Body of pancreas (tissue), 4 donors: ENCODE results near the gene CFAP58. TPM values are rescaled to one million over a fixed set of nuclear protein-coding genes. Genes with fewer than 3 reads are reported as not detected.

Source experiments
- ATAC-seq: fragments of 150-250 bp; one replicate; pipeline ENCODE4 v1.9.1; 2016
- DNase-seq, 4 donors: peaks; one replicate each; pipeline ENCODE4 v3.0.0-alpha.2; 2019
- H3K27ac ChIP-seq, 4 donors: fragments of 200-600 bp; sonication (generic); 1 replicate in 3 of 4; 2 replicates in 1 of 4; pipeline versions ENCODE4 v1.5.1 to v1.6.1; 2016 to 2019; ENCODE audit warnings: mild to moderate bottlenecking in 1 of 4, mixed read lengths in 1 of 4, moderate library complexity in 1 of 4
- H3K27me3 ChIP-seq, 2 donors: fragments of 200-600 bp; sonication (generic); one replicate each; pipeline ENCODE4 v1.6.0; 2016; ENCODE audit warnings: mild to moderate bottlenecking in 1 of 2
- H3K36me3 ChIP-seq, 2 donors: fragments of 200-600 bp; sonication (generic); replicated peaks in 1 of 2; 2 replicates each; pipeline ENCODE4 v1.5.1; 2016; ENCODE audit warnings: low read depth in 2 of 2; ENCODE audit not compliant: insufficient read depth in 1 of 2
- H3K4me1 ChIP-seq: fragments of 200-600 bp; sonication (generic); one replicate; pipeline ENCODE4 v1.6.0; 2016
- H3K4me3 ChIP-seq, 2 donors: fragments of 200-600 bp; sonication (generic); 1 replicate in 1 of 2; 2 replicates in 1 of 2; pipeline ENCODE4 v1.5.1; 2016 to 2019
- H3K9me3 ChIP-seq, 3 donors: fragments of 200-600 bp; sonication (generic); 1 replicate in 2 of 3; 2 replicates in 1 of 3; pipeline ENCODE4 v1.5.1; 2016
- CTCF ChIP-seq, 7 experiments: fragments of 450-650 bp in 4 of 7; fragments of 200-600 bp in 3 of 7; sonication (generic) in 3 of 7; IDR thresholded peaks; one replicate each; pipeline ENCODE4 v1.5.1; 2016 to 2019; ENCODE audit warnings: antibody characterized with exemption in 7 of 7
- POLR2A ChIP-seq, 3 donors: fragments of 450-650 bp; IDR thresholded peaks; one replicate each; pipeline ENCODE4 v1.6.1; 2016; ENCODE audit warnings: antibody characterized with exemption in 3 of 3, mild to moderate bottlenecking in 2 of 3
- WGBS, 2 donors: methylation state at CpG; one replicate each; pipeline ENCODE4 v1.1.5; 2017; 5-methylcytosine and 5-hydroxymethylcytosine counted together
- intact Hi-C: fragments of 100-400 bp; cut with DNase I; formaldehyde crosslinking; loops from one replicate; pipeline ENCODE4 v1.15.1; 2023
- total RNA-seq, 2 donors: library from RNA; depleted of rRNA; stranded (reverse); fragments of >200 nt; gene quantifications; one replicate each; pipeline ENCODE4 v1.1.0, GENCODE V29; 2016

CFAP58 gene
- total RNA-seq, 2 donors from 2014 or later, result 0.26 TPM; not detected in 1

- no peak for TF ChIP-seq CTCF (IDR thresholded peaks at IDR 0.05)
- no peaks in the 10 kb centered on the region for H3K9me3 ChIP-seq
- intact Hi-C loops, result no loop called here
- H3K27me3 ChIP-seq, result no peaks in the 10 kb centered on the region
- H3K36me3 ChIP-seq, result no peaks in the 10 kb centered on the region
- H3K27ac ChIP-seq, result no peak overlapping the region
- 30 to 46% methylated on average over 2 of the region's 2 CpGs for WGBS, 2 donors
- ATAC-seq (no peak), DNase-seq (no peak)
- H3K4me3 ChIP-seq, result no peak overlapping the region
- no peaks in the 10 kb centered on the region for H3K4me1 ChIP-seq
These were observed 147.8 kb downstream of the CFAP58 start for GRCh38 chr10:104501449-104501848.

- intact Hi-C loops, result no loop called here
- no peak for DNase-seq
- no peak for TF ChIP-seq POLR2A (IDR thresholded peaks at IDR 0.05)
- no peak for TF ChIP-seq CTCF (IDR thresholded peaks at IDR 0.05)
- ATAC-seq, result no peak
- Histone ChIP-seq H3K27me3 (no peaks in the 10 kb centered on the region), H3K9me3 (no peaks in the 10 kb centered on the region), H3K36me3 (no peaks in the 10 kb centered on the region), H3K27ac (no peak overlapping the region), H3K4me1 (no peaks in the 10 kb centered on the region), H3K4me3 (no peak overlapping the region)
- 38 to 53% methylated on average over 7 of the region's 7 CpGs for WGBS, 2 donors
These were observed 148.4 kb downstream of the CFAP58 start for GRCh38 chr10:104501864-104502579.

- no peak for ATAC-seq
- intact Hi-C loops, result no loop called here
- WGBS, 2 donors, result 23 to 37% methylated on average over 5 to 6 of the region's 6 CpGs
- no peak for DNase-seq
- Histone ChIP-seq H3K27me3 (no peaks in the 10 kb centered on the region), H3K9me3 (no peaks in the 10 kb centered on the region), H3K36me3 (no peaks in the 10 kb centered on the region), H3K4me3 (no peak overlapping the region), H3K4me1 (no peaks in the 10 kb centered on the region), H3K27ac (no peak overlapping the region)
- TF ChIP-seq POLR2A (IDR thresholded peaks at IDR 0.05) (no peak), CTCF (IDR thresholded peaks at IDR 0.05) (no peak)
These were observed 149.3 kb downstream of the CFAP58 start for GRCh38 chr10:104502907-104503306.

Other genes with a start within 250 kb of the CFAP58 start
- 1 to 10 TPM; 3.3 to 5.2 TPM for gene SFR1, start 231.7 kb upstream of the CFAP58 start, total RNA-seq
- 1 to 10 TPM; 2.3 to 4.0 TPM for gene CFAP43, start 121.5 kb upstream of the CFAP58 start, total RNA-seq
- gene GSTO1, start 98.9 kb upstream of the CFAP58 start, total RNA-seq, result 10 to 100 TPM; 16.8 to 65.9 TPM
- gene GSTO2, start 84.6 kb upstream of the CFAP58 start, total RNA-seq, result 10 to 100 TPM in 1 of 2 donors, 1 to 10 TPM in 1; 9.6 to 26.5 TPM
- gene ITPRIP, start 15.4 kb upstream of the CFAP58 start, total RNA-seq, result 1 to 10 TPM; 4.7 to 7.9 TPM